Stimulated activated naive CD4-positive, alpha-beta T cell treated with Interleukin-2 at 50 U/mL for 16 hours (primary cell): Measurements from ENCODE around the gene ABHD12B.
A peak's percentile ranks its signal among the peaks of the same experiment; 100 is the strongest.
"Not testable (repeated sequence)": the region's sequence is repeated elsewhere in the genome, so short reads cannot be mapped to it uniquely, and the experiment has no call there.

Experiments
- DNase-seq: peaks from one replicate; lab custom pipeline; 2025; lab: John Stamatoyannopoulos, UW

ABHD12B gene

GRCh38 chr14:50936016-50936340 is 64.1 kb downstream of the ABHD12B start:
- DNase-seq, result no peak

GRCh38 chr14:50936882-50937281 is 65.0 kb downstream of the ABHD12B start:
- DNase-seq, result no peak

- DNase-seq, result no peak
These were observed 65.5 kb downstream of the ABHD12B start for GRCh38 chr14:50937325-50937724.

- DNase-seq, result no peak
These were observed 65.9 kb downstream of the ABHD12B start for GRCh38 chr14:50937800-50938199.

GRCh38 chr14:50941151-50941550 is 69.3 kb downstream of the ABHD12B start:
- DNase-seq, result no peak

GRCh38 chr14:50941638-50942037 is 69.8 kb downstream of the ABHD12B start:
- DNase-seq, result not testable (repeated sequence)

GRCh38 chr14:50943261-50943942 is 71.5 kb downstream of the ABHD12B start:
- no peak for DNase-seq

GRCh38 chr14:50943943-50944646 is 72.2 kb downstream of the ABHD12B start, which contains the start of gene PYGL:
PYGL (minus strand) TSS chr14:50944483; CDS start chr14:50944403, 80 bp downstream.
- peak; percentile 3 for DNase-seq

- no peak for DNase-seq
These were observed 73.0 kb downstream of the ABHD12B start for GRCh38 chr14:50944647-50945413.

GRCh38 chr14:50946234-50946935 is 74.5 kb downstream of the ABHD12B start:
- no peak for DNase-seq

GRCh38 chr14:50947446-50947845 is 75.6 kb downstream of the ABHD12B start:
- no peak for DNase-seq

GRCh38 chr14:50948205-50948604 is 76.4 kb downstream of the ABHD12B start:
- no peak for DNase-seq

GRCh38 chr14:50951032-50951431 is 79.2 kb downstream of the ABHD12B start:
- DNase-seq, result no peak

GRCh38 chr14:50953502-50953901 is 81.6 kb downstream of the ABHD12B start:
- no peak for DNase-seq
